Keratinocyte (primary cell): Measurements from ENCODE around the gene LRRC46. TPM values are rescaled to one million over a fixed set of nuclear protein-coding genes. Genes with fewer than 3 reads are reported as not detected.

Experiments
- DNase-seq: peaks from one replicate; pipeline ENCODE4 v3.0.0-alpha.2; 2011; ENCODE audit warnings: low read depth, missing footprints, low spot score
- FAIRE-seq: peaks from 2 replicates; lab custom pipeline; 2011; peaks lifted over from hg19 to GRCh38; lab: Jason Lieb, UNC
- H2AFZ ChIP-seq: 2 replicates; pipeline ENCODE4 v1.6.0; 2012; ENCODE audit warnings: low read length, control low read depth, inconsistent platforms; ENCODE audit not compliant: control insufficient read depth
- H3K27ac ChIP-seq: 2 replicates; pipeline ENCODE4 v1.5.1; 2011; ENCODE audit warnings: low read length; ENCODE audit not compliant: control insufficient read depth, insufficient read depth
- H3K27me3 ChIP-seq: 3 replicates; pipeline ENCODE4 v1.6.0; 2011; ENCODE audit warnings: low read length; ENCODE audit not compliant: control insufficient read depth, insufficient read depth; ENCODE audit errors: extremely low read depth
- H3K36me3 ChIP-seq, 2 experiments: 2 replicates in 1 of 2; 3 replicates in 1 of 2; pipeline ENCODE4 v1.5.1; 2011; ENCODE audit warnings: low read length in 2 of 2, mild to moderate bottlenecking in 1 of 2; ENCODE audit not compliant: control insufficient read depth in 2 of 2, insufficient read depth in 2 of 2; ENCODE audit errors: extremely low read depth in 1 of 2
- H3K4me1 ChIP-seq: 3 replicates; pipeline ENCODE4 v1.5.1; 2011; ENCODE audit warnings: low read length; ENCODE audit not compliant: control insufficient read depth, insufficient read depth; ENCODE audit errors: extremely low read depth
- H3K4me2 ChIP-seq: 3 replicates; pipeline ENCODE4 v1.6.0; 2011; ENCODE audit warnings: low read depth, low read length; ENCODE audit not compliant: control insufficient read depth, insufficient read depth; ENCODE audit errors: extremely low read depth
- H3K4me3 ChIP-seq, 3 experiments: fragments of 200-600 bp in 1 of 3; sonication (generic) in 1 of 3; 2 replicates in 2 of 3; 3 replicates in 1 of 3; pipeline ENCODE4 v1.5.1; 2011 to 2016; ENCODE audit warnings: low read length in 3 of 3, mild to moderate bottlenecking in 3 of 3, control low read depth in 2 of 3, inconsistent platforms in 1 of 3, low read depth in 1 of 3, mixed read lengths in 1 of 3, mixed run types in 1 of 3, moderate library complexity in 1 of 3; ENCODE audit not compliant: control insufficient read depth in 2 of 3, insufficient read depth in 2 of 3; ENCODE audit errors: extremely low read depth in 1 of 3
- H3K79me2 ChIP-seq: 2 replicates; pipeline ENCODE4 v1.6.0; 2012; ENCODE audit warnings: low read length; ENCODE audit not compliant: control insufficient read depth, insufficient read depth
- H3K9ac ChIP-seq: 3 replicates; pipeline ENCODE4 v1.6.0; 2011; ENCODE audit warnings: low read length; ENCODE audit not compliant: control insufficient read depth, insufficient read depth; ENCODE audit errors: extremely low read depth
- H3K9me1 ChIP-seq: 3 replicates; pipeline ENCODE4 v1.6.0; 2011; ENCODE audit warnings: low read length; ENCODE audit not compliant: control insufficient read depth, insufficient read depth; ENCODE audit errors: extremely low read depth
- H3K9me3 ChIP-seq: 2 replicates; pipeline ENCODE4 v1.5.1; 2012; ENCODE audit warnings: low read depth, low read length; ENCODE audit not compliant: control insufficient read depth
- H4K20me1 ChIP-seq: 3 replicates; pipeline ENCODE4 v1.6.0; 2011; ENCODE audit warnings: low read length; ENCODE audit not compliant: control insufficient read depth, insufficient read depth; ENCODE audit errors: extremely low read depth
- CTCF ChIP-seq, 3 experiments: IDR thresholded peaks in 1 of 3; conservative IDR thresholded peaks in 1 of 3; optimal IDR thresholded peaks in 1 of 3; 2 replicates in 2 of 3; 3 replicates in 1 of 3; pipeline versions ENCODE3 to v1.5.1; 2011; ENCODE audit warnings: low read length in 3 of 3, mild to moderate bottlenecking in 3 of 3, moderate library complexity in 2 of 3, control low read depth in 1 of 3, inconsistent platforms in 1 of 3; ENCODE audit not compliant: insufficient read depth in 2 of 3; ENCODE audit errors: extremely low read depth in 1 of 3
- EZH2 ChIP-seq: IDR thresholded peaks from one replicate; pipeline ENCODE4 v1.6.1; 2012; ENCODE audit warnings: inconsistent platforms, mild to moderate bottlenecking, low read length, moderate library complexity
- dilution Hi-C: fragments of 300-500 bp; cut with MboI; formaldehyde crosslinking; loops from one replicate; pipeline ENCODE4 v1.7.0; 2020; ENCODE audit warnings: low sequenced_read_pairs; ENCODE audit not compliant: extremely low pct_ligation_motif_present
- polyA plus RNA-seq, 5 experiments: library from polyadenylated mRNA; depleted of rRNA in 3 of 5; stranded (reverse) in 3 of 5; stranded (forward) in 1 of 5; unstranded in 1 of 5; fragments of >200 nt; gene quantifications; 1 replicate in 1 of 5; 2 replicates in 3 of 5; 3 replicates in 1 of 5; pipeline versions ENCODE4 v1.2.1 to v1.2.3, GENCODE V29; 2011 to 2012; ENCODE audit warnings: missing spikeins in 2 of 5, low read depth in 1 of 5, low replicate concordance in 1 of 5

LRRC46 gene
- polyA plus RNA-seq, 1 donor (not counting 4 experiments of a cell fraction or from before 2014, with no cell fraction given) = 0.43 TPM

GRCh38 chr17:47875011-47875985 lies 43.8 kb downstream of the LRRC46 start:
- dilution Hi-C loops = no loop called here
- Histone ChIP-seq H3K79me2 (no peaks in the 10 kb centered on the region), H3K9me1 (no peaks in the 10 kb centered on the region), H3K4me1 (peaks cover 11% of the 10 kb centered on the region), H3K4me2 (no peak overlapping the region), H3K9ac (no peak overlapping the region), H4K20me1 (no peaks in the 10 kb centered on the region), H2AFZ (no peak overlapping the region), H3K27me3 (peaks cover 18% of the 10 kb centered on the region), H3K36me3 (no peaks in the 10 kb centered on the region), H3K4me3 (no peak overlapping the region), H3K27ac (no peak overlapping the region), H3K9me3 (no peaks in the 10 kb centered on the region)
- TF ChIP-seq CTCF (optimal IDR thresholded peaks at IDR 0.05 in 1 of 3, IDR thresholded peaks at IDR 0.05 in 1 of 3, conservative IDR thresholded peaks at IDR 0.05 in 1 of 3; ENCODE audit: extremely low read depth in 1 of 3, insufficient read depth in 2 of 3, low read length in 3 of 3) = no peak
- no peak for TF ChIP-seq EZH2
- no peak for FAIRE-seq
- no peak for DNase-seq

GRCh38 chr17:47877368-47878034 lies 46.0 kb downstream of the LRRC46 start:
- H3K27me3 ChIP-seq = peaks cover 17% of the 10 kb centered on the region
- H3K9me3 ChIP-seq = no peaks in the 10 kb centered on the region
- H3K4me2 ChIP-seq = no peak overlapping the region
- no peak overlapping the region for H3K27ac ChIP-seq
- H2AFZ ChIP-seq = no peak overlapping the region
- H3K4me1 ChIP-seq = peaks cover 7% of the 10 kb centered on the region
- H3K4me3 ChIP-seq = no peak overlapping the region
- H3K79me2 ChIP-seq = no peaks in the 10 kb centered on the region
- FAIRE-seq = no peak
- no peaks in the 10 kb centered on the region for H4K20me1 ChIP-seq
- H3K36me3 ChIP-seq = no peaks in the 10 kb centered on the region
- dilution Hi-C loops = no loop called here
- DNase-seq = no peak
- no peak overlapping the region for H3K9ac ChIP-seq
- TF ChIP-seq CTCF (optimal IDR thresholded peaks at IDR 0.05 in 1 of 3, IDR thresholded peaks at IDR 0.05 in 1 of 3, conservative IDR thresholded peaks at IDR 0.05 in 1 of 3; ENCODE audit: extremely low read depth in 1 of 3, insufficient read depth in 2 of 3, low read length in 3 of 3) (no peak), EZH2 (no peak)
- no peaks in the 10 kb centered on the region for H3K9me1 ChIP-seq
